ENCODE measurements around the gene IGDCC3.

The IGDCC3 gene

DNA sequence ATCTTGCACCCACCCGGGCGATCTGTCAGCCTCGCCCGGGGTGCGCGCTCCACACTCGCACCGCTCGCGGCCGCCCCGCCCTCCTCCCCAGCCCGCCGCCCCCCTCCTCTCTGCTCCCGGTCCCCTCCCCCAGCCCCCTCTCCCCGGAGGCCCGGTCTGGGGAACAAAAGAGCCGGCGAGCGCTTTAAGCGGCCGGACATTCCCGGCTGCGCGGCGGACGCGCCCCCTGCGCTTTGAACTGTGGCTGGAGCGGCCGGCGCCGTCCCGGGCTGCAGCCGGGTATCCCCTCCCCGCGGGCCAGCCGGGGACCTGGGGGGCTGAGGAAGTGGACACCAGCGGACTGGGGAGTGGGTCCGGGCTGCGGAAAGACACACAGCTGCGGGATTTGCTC is at the start of gene IGDCC3:
Gene IGDCC3 (minus strand): TSS at position 27 of the 391 bp plus-strand sequence. CDS start 214 bp downstream, outside the sequence.
- intact Hi-C loops (cut with DNase I), result no loop called here
- peak in 28 of 42 donors; percentile 11 to 67 (median 37) for DNase-seq

DNA sequence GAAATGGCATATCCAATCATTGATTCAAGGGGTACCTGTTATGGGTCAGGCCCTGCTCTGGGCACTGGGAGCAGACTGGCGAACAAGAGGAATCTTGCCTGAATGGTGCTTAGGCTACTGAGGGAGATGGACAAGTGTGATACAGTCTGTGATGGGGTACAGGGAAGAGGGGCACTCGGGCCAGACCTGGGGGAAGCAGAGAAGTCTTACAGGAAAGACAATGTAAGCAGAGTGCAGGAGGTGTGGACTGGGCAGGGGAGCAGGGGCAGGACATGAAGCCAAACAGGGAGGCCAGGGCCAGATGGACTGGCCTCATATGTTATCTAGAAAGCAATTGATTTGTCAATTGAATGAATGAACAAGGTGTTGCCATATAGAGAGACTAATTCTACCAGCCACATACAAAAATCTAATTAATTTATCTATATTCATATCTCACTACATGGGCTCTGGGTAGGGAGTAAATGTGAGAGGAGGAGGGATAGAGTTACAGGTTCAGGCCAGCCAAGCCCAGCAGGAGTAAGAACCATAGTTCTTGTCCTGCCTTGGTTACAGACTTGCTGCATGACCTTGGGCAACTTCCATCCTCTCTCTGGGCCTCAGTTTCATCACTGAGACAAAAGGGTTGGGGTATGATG is 48.5 kb upstream of the IGDCC3 start:
- intact Hi-C loops (cut with DNase I), result no loop called here
- DNase-seq, result peak in 4 of 42 donors; percentile 5 to 22 (median 14)

DNA sequence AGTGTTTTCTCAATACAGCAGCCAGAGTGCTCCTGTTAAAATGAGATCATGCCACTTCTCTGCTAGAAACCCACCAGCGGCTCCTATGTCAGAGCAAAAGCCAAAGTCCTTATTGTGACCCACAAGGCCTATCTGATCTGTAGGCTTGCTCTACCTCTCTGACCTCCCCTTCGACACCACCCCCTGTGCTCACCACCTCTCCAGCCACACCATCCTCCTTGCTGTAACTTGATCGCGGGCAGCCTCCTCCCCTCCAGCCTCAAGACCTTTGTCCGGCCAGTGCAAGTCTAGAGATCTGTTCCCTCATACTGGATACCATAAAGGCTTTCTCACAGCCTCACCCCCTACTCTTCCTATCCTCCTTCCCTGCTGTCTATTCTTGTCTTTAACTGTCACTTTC is 46.9 kb upstream of the IGDCC3 start:
- intact Hi-C loops (cut with DNase I), result no loop called here

DNA sequence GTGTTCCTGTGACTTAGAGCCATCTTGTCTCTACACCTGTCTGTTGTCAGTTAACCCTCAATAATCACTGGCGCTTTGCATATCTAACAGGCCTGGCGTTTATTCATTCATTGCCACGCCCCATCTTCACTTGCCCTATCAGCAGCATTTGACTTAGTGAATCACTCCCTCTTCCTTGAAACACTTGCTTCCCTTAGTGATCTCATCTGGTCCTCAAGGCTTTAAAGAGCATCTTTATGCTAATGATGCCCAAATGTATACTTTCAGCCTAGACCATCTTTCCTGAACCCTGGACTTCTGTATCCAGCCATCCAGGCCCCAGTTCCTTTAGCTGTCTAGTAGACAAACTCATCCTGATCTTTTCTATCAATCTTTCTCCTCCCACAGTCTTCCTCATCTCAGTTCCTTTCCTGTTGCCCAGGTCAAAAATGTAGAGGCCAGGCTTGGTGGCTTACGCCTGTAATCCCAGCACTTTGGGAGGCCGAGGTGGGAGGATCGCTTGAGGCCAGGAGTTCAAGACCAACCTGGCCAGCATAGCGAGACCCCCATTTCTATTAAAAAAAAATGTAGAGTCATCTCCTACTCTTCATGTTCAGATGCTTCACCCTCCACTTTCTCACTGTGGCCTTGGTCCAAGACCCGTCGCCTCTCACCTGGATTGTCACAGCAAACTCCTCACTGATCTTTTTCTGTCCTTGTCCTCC is 46.3 kb upstream of the IGDCC3 start:
- DNase-seq, result peak in 2 of 42 donors; percentile 2 to 7
- intact Hi-C loops (cut with DNase I), result no loop called here

More for the DNA sequence above, 46.9 kb upstream of the IGDCC3 start:
- peak in 2 of 42 donors; percentile 16 to 19 for DNase-seq

DNA sequence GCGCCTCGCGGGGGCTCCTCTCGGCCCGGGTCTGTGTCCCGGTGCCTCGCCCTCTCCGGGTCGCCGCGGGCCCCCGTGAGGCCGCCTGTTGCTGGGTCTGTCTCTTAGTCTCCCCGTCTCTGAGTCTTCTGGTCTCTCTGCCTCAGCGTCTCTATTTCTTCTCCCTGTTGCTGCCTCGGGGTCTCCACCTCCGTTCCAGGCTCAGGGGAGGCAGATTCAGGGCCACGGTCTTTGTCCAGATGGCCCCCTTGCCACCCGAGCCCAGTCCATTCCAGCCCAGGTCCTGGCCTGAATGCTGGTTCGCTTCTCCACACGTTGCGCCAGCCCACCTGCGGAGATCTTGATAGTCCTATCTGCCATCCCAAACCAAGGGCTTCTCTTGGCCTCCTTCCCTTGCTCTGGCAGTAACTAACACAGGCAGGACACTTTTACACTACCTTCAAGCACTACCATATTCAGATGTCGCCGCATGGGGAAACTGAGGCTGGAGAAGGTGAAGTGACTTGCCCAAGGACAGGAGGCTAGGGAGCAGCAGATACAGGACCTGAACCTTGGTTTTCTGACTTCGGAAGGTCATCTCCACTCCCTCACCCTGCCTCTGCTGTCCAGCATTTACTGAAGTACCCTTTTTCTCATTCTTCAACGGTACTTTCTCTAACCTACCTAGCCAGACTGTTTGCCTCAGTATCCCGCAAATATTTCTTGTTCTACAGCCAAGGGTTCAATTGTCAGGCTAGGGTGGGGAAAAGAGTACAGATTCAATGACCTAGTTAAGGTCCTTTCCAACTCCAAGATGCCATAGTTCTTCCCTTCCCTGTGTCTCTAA is 45.6 kb upstream of the IGDCC3 start:
- peak in 2 of 42 donors; percentile 24 to 34 for DNase-seq
- intact Hi-C loops (cut with DNase I), result no loop called here

DNA sequence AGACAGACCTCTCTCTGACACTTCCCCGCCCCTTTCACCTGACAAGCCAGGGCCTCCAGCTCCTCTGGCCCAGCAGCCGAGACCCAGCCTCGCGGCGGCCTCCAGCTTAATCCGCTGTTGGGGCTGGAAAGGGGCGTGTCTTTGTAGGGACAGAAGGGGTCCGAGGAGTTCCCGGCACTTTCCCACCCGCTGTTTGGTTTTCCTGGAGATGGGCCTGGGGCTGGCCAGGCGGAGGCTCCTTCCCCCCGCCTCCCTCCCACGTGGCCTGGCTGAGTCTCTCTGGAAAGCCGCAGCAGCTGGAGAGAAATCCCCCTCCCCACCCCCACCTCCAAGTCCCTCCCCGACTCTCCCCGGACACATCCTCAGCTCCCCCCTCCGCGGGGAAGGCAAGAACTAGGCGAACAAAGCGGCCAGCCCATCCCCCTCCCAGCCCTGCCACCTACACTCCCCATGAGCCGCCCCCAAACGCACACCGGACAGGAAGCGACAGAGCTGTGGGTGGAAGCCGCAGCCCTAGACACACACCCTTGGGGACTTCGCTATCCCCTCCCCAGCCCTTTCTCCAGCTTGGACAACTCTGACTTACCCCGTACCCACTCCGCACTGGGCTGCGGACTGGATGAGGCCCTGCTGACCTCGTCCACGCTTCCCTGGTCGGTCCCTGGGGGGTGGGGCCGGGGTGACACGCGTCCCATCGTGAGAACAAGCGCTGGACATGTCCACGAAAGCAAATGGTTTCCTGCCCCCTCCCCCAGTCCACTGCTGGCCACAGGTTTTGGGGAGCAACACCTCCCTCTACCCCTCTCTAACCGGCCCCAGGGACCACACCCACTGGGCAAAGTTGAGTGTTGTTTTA is 43.8 kb upstream of the IGDCC3 start:
- DNase-seq, result peak in 22 of 42 donors; percentile 9 to 73 (median 26)
- intact Hi-C loops (cut with DNase I), result no loop called here

DNA sequence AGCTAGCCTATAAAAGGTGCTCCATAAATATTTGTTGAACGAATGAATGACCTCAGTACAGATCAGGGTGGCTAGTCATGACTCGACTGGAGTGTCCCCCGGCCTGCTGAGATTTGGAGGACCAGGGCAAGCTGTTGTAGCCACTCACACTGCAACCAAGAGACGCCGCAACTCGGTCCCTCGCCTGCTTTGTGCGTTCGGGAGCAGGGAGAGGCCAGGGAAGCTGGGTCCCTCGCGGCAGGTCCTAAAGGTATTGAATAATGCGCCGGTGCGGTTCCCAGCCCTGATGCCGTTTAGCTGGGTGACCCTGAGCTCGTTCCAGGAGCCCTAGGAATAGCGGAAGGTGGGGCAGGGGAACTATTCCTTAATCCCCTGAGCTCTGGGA is 43.2 kb upstream of the IGDCC3 start:
- no peak for DNase-seq
- intact Hi-C loops (cut with DNase I), result no loop called here

DNA sequence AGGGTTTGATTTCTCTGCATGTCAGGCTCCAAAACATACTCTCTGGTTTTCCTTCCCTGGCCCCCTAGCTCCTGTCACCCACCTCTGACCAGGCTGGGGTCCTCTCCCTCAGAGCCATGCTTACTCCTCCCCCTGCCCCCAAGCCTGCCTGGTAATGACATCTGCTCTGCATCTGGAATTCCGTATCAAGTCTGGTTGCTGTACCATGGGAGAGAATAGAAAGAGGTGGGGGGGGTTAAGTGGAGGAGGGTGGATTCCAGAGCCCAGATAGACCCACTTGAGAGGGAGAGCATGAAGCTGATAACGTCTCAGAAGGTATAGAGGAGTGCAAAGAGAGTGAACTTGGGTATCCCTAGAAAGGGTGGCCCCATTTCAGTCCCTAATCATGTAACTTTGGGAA is 40.8 kb upstream of the IGDCC3 start:
- intact Hi-C loops (cut with DNase I), result no loop called here
- no peak for DNase-seq

DNA sequence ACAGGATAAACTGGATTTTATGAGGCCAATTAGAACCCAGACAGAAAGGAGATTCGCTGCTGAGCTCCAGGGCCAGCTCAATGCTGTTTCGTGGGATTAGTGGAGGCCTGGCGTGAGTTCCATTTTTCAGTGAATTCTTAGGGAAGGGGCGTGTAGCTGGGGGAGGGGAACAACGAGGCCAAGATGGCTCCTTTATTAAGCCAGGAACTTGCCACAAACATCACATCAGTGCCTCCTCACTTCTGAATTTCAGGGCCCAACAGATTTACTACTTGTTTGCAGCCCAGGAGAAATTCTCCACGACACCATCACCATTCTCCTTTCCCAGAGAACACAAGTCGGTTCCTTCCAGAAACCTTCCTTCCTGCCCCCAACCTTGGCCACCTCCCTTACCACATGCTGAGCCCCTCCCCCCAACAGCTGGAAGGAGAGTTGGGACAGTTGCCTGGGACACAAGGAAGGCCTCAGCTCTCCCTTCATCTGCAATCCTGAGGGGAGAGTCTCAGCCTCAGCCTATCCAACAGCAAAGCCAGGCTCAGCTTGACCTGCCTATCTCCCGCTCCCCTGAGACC is 39.1 kb upstream of the IGDCC3 start:
- intact Hi-C loops (cut with DNase I), result no loop called here
- DNase-seq, result no peak

DNA sequence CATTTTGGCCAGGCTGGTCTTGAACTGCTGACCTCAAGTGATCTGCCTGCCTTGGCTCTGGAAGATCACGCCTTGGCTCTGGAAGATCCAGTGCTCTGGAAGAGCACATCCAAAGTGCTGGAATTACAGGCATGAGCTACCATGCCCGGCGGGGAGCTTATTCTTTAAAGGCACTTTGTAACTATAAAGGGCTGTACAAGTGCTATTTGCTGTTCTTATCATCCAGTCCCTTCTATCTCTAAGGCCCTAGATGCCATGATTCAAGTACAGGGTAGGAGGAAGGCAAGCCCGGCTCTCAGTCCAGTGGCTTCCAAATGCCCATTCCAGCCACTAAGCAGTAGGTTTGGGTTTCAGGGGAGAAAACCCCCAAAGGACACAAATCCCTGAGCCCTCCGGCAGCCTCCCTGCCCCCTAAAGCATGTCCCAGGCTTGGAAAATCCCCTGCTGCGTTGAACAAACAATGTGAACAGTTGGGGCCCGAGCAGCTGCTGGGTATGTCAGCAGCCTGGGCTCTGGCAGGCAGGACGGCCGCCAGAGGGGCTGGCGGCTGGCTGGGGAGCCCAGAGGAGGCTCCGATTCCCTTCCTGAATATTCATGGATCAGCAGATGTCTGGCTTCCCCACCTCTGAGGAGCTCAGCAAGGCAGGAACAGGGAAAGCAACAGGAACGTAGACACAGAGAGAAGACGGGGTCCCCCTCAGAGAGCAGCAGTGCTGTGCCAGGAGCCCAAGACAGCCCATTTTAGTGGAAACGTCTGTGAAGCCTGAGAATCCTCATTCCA is 37.2 kb upstream of the IGDCC3 start:
- DNase-seq, result peak in 30 of 42 donors; percentile 9 to 63 (median 36)
- intact Hi-C loops (cut with DNase I), result no loop called here

DNA sequence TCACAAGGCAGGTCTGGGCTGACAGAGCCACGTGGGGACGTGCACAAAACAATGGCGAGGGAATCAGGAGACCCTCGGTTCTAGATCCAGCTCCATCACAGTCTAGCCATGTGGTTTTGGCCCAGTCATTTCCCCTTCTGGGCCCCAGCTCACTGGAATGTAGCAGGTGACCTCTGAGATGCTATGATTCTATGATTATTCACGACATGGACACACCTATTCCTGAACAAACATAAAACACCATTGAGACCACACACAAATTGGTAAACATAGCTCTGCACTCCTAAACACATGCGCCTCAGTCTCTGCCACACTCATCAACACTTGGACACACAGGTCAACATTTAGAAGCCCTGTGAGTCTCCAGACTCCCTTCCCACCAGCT is 36.0 kb upstream of the IGDCC3 start:
- DNase-seq, result no peak
- intact Hi-C loops (cut with DNase I), result no loop called here

DNA sequence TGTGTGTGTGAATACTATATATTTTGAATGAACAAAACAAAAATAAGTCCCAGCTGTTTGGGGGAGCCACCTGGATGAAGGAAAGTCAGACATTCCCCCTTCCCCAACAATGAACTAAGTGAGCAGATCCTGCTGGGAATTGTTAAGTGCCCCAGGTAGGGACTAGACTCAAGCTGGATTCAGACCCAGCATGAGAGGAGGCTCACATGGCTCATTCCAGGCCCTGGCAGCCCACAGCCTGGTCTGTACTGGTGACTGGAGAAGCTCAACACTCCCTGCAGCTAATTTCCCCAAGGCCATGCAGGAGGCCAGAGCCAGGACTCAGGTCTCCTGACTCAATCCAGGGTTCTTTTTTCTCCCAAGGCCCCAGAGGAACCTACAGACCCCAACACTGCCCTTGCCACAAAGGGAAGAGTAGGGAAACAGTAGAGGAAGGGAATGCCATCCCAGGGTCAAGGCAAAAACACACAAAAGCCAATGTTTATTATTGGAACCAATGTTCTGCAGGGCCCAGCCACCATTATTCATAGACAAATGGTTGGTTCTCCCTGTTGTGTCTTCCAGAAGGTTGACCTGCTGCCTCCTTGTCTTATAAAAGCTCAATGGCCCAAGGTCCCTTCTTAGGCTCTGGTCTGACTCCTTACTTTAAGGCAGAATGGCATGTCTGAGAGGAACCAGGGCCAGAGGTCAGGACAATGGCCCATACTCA is 35.4 kb upstream of the IGDCC3 start:
- no peak for DNase-seq
- intact Hi-C loops (cut with DNase I), result no loop called here

DNA sequence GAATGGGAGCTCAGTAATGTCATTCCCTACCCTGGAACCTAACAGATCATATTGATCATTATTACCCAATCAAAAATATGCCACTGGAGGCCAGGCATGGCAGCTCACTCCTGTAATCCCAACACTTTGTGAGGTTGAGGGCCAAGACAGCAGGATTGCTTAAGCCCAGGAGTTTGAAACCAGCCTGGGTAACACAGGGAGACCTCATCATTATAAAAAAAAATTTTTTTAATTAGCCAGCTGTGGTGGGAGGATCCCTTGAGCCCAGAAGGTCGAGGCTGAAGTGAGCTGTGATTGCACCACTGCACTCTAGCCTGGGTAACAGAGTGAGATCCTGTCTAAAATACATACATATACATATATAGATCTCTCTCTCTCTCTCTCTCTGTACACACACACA is 34.8 kb upstream of the IGDCC3 start:
- DNase-seq, result no peak
- intact Hi-C loops (cut with DNase I), result no loop called here

DNA sequence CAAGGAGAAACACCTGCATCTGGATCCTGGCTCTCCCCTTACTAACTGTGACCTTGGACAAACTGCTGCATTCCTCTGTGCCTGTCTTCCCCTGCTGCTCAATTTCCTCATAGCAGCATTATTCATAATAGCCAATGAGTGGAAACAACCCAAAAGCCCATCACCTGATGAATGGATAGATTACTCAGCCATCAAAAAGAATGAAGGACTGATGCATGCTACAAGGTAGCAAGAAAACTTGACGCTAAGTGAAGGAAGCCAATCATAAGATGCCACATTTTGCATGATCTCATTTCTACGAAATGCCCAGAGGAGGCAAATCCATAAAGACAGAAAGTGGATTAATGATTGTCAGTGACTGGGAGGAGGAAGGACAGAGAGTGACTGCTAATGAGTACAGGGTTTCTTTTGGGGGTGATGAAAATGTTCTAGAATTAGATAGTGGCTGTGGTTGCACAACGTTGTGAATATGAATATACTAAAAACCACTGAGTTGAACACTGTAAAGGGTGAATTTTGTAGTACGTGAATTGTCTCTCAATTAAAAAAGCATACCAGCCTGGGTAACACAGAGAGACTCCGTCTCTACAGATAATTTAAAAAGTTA is 33.8 kb upstream of the IGDCC3 start:
- intact Hi-C loops (cut with DNase I), result no loop called here
- DNase-seq, result no peak

DNA sequence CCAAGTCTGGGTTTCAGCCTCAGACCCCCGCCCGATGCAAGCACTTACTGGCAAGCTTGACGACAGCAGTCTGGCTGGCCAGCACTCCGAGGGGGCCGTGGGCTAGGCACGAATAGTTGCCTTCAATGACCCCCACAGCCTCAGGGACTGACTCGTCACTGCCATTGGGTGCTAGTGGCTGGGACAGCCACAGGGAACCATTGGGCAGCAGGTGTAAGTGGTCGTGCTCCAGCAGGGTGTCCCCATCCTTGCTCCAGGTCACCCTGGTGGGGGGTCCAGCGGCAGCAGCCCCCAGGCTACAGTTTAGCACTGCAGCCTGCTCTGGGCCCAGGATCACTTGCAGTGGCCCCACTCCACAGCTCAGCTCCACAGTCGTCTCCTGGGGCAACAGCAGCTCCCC is 33.2 kb upstream of the IGDCC3 start:
- DNase-seq, result no peak
- intact Hi-C loops (cut with DNase I), result no loop called here

DNA sequence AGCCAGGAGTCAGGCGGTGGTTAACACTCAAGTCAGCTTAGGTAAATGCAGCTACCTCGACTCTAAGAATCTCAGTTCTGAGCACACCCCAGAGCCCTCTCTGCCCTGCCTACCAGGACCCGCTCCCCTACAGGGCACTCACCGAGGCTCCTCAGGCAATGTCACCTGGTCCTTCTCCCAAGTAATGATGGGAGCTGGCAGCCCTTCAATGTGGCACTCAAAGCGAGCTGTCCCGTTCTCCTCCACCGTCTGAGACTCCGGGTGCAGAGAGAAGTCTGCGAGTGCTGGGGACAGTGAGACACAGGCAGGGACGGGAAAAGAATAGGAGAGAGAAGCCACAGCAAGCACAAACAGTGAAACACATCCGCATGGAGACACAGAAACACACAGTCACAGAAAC is 32.2 kb upstream of the IGDCC3 start:
- intact Hi-C loops (cut with DNase I), result no loop called here
- DNase-seq, result no peak

DNA sequence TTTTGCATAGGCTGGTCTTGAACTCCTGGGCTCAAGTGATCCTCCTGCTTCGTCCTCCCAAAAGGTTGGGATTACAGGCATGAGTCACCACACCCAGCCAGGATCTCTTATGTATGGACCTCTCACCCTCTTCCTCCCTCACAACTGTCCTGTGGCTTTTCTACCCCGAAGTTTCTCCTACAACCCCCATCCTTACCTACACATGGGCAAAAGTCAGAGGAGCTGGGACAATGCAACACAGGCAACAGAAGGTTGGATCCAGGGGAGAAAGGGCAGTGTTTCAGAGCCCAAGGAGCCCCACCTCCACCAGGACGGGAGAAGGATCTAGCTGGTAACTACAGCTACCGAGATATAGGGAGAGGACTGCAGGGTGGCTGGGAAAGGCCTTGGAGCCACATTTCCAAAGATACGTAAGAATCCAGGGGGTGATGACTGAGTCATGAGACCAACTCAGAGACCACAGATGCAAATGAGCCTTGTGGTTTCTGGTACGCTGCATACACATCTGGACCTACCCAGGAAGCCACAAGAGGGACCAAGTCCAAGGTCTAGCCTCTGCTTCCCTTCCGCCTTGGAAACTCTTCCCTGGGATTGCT is 31.3 kb upstream of the IGDCC3 start:
- intact Hi-C loops (cut with DNase I), result no loop called here
- DNase-seq, result no peak
